Activated T-helper 17 cell treated with anti-CD3 and anti-CD28 coated beads, Interleukin-2, amount 50 U/mL, for 72 hours (primary cell): ENCODE data around the gene STON1. TPM values are rescaled to one million over a fixed set of nuclear protein-coding genes. Genes with fewer than 3 reads are reported as not detected.
A peak's percentile ranks its signal among the peaks of the same experiment; 100 is the strongest.
"Not testable (repeated sequence)": the region's sequence is repeated elsewhere in the genome, so short reads cannot be mapped to it uniquely, and the experiment has no call there.

Source experiments
- ATAC-seq: fragments of 150-1000 bp; cut with Tn5 transposase; replicated peaks from 2 replicates; pipeline ENCODE4 v1.10.0; 2021; ENCODE audit warnings: mild to moderate bottlenecking, moderate library complexity
- H3K27ac Mint-ChIP-seq: one replicate; pipeline ENCODE4 v1.8.0; 2022; ENCODE audit warnings: mixed read lengths
- H3K27me3 Mint-ChIP-seq: one replicate; pipeline ENCODE4 v1.8.0; 2022; ENCODE audit warnings: mixed read lengths
- H3K36me3 Mint-ChIP-seq: one replicate; pipeline ENCODE4 v1.8.0; 2022; ENCODE audit warnings: low read depth, mild to moderate bottlenecking, mixed read lengths
- H3K4me1 Mint-ChIP-seq: one replicate; pipeline ENCODE4 v1.8.0; 2022; ENCODE audit warnings: mixed read lengths
- H3K4me3 Mint-ChIP-seq: one replicate; pipeline ENCODE4 v1.8.0; 2022; ENCODE audit warnings: mild to moderate bottlenecking, mixed read lengths
- H3K9me3 Mint-ChIP-seq: one replicate; pipeline ENCODE4 v1.8.0; 2022; ENCODE audit warnings: mixed read lengths
- total RNA-seq, 2 donors: library from RNA; stranded (reverse); gene quantifications; one replicate each; pipeline ENCODE4 v1.2.3, GENCODE V29; 2022

Gene STON1
- total RNA-seq, 2 donors from 2014 or later, result 3.0 to 4.2 TPM

DNA sequence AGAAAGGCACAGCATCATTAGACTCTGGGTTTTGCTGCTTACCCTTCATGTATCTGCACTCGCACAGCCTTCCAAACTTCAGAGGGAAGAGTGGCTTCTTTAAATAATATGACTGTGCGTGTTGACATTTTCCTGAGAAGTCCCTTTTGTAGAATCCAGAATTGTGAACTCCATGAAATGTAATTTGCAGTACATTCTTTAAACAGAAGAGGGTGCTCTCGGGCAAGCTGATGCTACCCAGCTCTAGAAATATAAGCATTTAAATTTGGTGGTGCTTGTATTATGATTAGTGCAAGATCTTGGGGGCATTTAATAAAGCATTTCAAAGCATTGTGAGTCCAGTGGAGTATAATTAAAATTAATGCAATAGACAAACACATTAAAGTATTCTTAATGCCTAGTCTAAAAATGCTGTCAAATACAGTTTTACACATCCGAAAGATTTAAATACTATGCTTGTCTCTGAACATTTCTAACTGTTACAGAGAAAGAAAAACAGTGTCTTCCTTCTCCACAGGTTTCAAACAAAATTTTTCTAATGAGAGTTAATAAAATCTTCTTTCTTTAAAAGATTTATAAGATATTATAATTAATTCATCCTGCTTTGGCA is 70.4 kb downstream of the STON1 start:
- H3K4me3 Mint-ChIP-seq, result no peak overlapping the region
- H3K36me3 Mint-ChIP-seq, result no peaks in the 10 kb centered on the region
- H3K9me3 Mint-ChIP-seq, result no peaks in the 10 kb centered on the region
- no peaks in the 10 kb centered on the region for H3K27me3 Mint-ChIP-seq
- ATAC-seq, result no peak
- no peaks in the 10 kb centered on the region for H3K4me1 Mint-ChIP-seq
- no peak overlapping the region for H3K27ac Mint-ChIP-seq

- Mint-ChIP-seq H3K4me1 (no peaks in the 10 kb centered on the region), H3K36me3 (no peaks in the 10 kb centered on the region), H3K9me3 (no peaks in the 10 kb centered on the region), H3K4me3 (no peak overlapping the region), H3K27me3 (no peaks in the 10 kb centered on the region), H3K27ac (no peak overlapping the region)
- ATAC-seq, result no peak
Measured at GRCh38 chr2:48600917-48601316, 71.0 kb downstream of the STON1 start.

DNA sequence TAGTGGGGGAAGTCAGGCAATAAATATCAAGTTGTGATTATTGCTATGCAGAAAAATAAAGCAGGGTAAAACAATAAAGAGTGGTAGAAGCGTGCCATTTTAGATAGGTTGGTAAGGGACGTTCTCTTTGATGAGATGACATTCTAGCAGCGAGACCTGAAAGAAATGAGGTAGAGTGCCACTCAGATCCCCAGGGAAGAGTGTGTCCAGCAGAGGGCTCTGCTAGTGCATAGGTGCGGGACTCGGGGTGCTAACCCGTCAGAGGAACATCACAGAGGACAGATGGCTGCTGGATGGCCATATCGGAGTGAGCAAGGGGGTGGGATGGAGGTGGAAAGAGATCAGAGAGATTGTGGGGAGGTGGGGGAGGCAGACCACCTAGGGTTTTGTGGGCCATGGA is 71.4 kb downstream of the STON1 start:
- ATAC-seq, result peak; percentile 32
- H3K4me3 Mint-ChIP-seq, result no peak overlapping the region
- no peaks in the 10 kb centered on the region for H3K27me3 Mint-ChIP-seq
- H3K4me1 Mint-ChIP-seq, result no peaks in the 10 kb centered on the region
- no peak overlapping the region for H3K27ac Mint-ChIP-seq
- H3K36me3 Mint-ChIP-seq, result no peaks in the 10 kb centered on the region
- H3K9me3 Mint-ChIP-seq, result no peaks in the 10 kb centered on the region

GRCh38 chr2:48605482-48606175 is 75.7 kb downstream of the STON1 start:
- Mint-ChIP-seq H3K27ac (no peak overlapping the region), H3K9me3 (no peaks in the 10 kb centered on the region), H3K4me1 (no peaks in the 10 kb centered on the region), H3K27me3 (peaks cover 9% of the 10 kb centered on the region), H3K4me3 (no peak overlapping the region), H3K36me3 (no peaks in the 10 kb centered on the region)
- ATAC-seq, result no peak

DNA sequence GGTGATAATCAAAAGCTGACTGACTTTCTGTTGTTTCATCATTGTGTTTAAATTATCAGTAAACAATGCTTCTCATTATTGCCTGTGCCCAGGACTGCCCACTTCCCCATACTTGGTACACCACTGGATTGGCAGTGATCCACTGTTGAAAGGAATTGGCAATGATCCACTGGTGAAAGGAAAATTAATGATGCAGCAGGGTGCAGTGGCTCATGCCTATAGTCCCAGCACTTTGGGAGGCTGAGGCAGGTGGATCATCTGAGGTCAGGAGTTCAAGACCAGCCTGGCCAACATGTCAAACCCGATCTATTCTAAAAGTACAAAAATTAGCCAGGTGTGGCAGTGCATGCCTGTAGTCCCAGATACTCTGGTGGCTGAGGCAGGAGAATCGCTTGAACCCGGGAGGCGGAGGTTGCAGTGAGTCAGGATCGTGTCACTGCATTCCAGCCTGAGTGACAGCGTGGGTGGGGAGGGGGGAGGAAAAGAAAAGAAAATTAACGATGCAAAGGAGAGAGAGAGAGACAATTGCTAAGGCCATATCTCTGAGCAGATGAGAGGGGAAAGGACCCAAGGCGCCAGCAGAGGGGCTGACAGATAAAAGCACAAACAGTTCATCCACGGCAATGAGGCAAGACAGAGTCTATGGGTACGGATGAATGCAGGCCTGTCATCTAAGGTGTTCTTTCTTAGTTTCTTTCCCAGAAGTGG is 77.5 kb downstream of the STON1 start:
- Mint-ChIP-seq H3K27ac (no peak overlapping the region), H3K4me3 (no peak overlapping the region), H3K36me3 (no peaks in the 10 kb centered on the region), H3K9me3 (no peaks in the 10 kb centered on the region), H3K4me1 (no peaks in the 10 kb centered on the region), H3K27me3 (peaks cover 15% of the 10 kb centered on the region)
- ATAC-seq, result no peak

GRCh38 chr2:48613211-48613610 is 83.3 kb downstream of the STON1 start:
- Mint-ChIP-seq H3K36me3 (no peaks in the 10 kb centered on the region), H3K9me3 (no peaks in the 10 kb centered on the region), H3K4me3 (no peak overlapping the region), H3K27me3 (peaks cover 19% of the 10 kb centered on the region), H3K27ac (no peak overlapping the region), H3K4me1 (no peaks in the 10 kb centered on the region)
- ATAC-seq, result no peak

DNA sequence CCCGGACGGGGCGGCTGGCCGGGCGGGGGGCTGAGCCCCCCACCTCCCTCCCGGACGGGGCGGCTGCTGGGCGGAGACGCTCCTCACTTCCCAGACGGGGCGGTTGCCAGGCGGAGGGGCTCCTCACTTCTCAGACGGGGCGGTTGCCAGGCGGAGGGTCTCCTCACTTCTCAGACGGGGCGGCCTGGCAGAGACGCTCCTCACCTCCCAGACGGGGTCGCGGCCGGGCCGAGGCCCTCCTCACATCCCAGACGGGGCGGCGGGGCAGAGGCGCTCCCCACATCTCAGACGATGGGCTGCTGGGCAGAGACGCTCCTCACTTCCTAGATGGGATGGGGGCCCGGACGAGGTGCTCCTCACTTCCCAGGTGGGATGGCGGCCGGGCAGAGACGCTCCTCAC is 84.6 kb downstream of the STON1 start:
- H3K36me3 Mint-ChIP-seq, H3K4me1 Mint-ChIP-seq, H3K9me3 Mint-ChIP-seq, ATAC-seq, H3K4me3 Mint-ChIP-seq, H3K27ac Mint-ChIP-seq: not testable (repeated sequence)
- peaks cover 15% of the 10 kb centered on the region for H3K27me3 Mint-ChIP-seq

DNA sequence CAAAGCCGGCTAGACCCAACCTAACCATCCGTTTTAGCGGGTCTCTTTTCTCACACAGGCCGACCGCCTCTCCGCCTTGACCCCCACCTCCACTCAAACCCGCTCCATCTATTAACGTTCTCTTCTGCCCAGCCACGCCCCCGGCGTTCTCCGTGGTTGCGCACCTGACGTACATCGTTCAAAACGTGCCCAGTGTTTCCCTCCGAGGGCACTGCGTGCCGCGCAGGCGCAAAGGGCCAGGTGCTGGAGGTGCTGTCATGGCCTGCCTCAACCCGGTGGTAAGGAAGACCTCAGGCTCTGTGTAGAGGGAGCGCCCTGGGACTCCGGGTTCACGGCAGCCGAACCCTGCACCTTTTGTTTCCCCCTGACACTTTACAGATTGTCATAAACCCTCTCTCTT is 87.7 kb downstream of the STON1 start, which contains the start of gene GTF2A1L:
TSS of gene GTF2A1L (plus strand) at position 239 of the 400 bp plus-strand sequence. CDS start at position 258, 19 bp downstream.
- no peak for ATAC-seq
- H3K4me1 Mint-ChIP-seq, result no peaks in the 10 kb centered on the region
- H3K27ac Mint-ChIP-seq, result no peak within 1 kb of the TSS
- H3K27me3 Mint-ChIP-seq, result peaks cover 6% of the 10 kb centered on the region
- H3K9me3 Mint-ChIP-seq, result no peaks in the 10 kb centered on the region
- no peak within 1 kb of the TSS for H3K4me3 Mint-ChIP-seq
- H3K36me3 Mint-ChIP-seq, result no peaks in the 10 kb centered on the region

DNA sequence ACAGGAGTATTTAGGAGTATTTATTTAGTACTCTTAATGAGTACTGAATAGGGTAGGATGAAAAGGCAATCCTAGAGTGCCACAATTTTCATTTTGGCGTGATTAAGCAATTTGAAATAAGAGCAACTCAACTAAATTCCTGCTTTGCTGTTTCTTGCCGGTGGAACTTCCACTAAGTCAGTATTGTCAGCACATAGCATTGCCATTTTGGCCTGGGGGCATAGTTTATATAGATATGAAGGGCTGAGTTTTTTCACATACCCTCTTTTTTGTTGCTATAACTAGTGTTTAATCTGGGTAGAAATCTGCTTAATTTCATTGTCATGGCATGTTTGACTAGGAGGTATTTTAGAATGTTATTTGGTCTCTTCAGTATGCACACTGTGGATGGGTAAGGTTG is 89.6 kb downstream of the STON1 start:
- no peak for ATAC-seq
- H3K4me1 Mint-ChIP-seq, result no peaks in the 10 kb centered on the region
- no peak overlapping the region for H3K27ac Mint-ChIP-seq
- H3K27me3 Mint-ChIP-seq, result peaks cover 6% of the 10 kb centered on the region
- H3K9me3 Mint-ChIP-seq, result no peaks in the 10 kb centered on the region
- no peak overlapping the region for H3K4me3 Mint-ChIP-seq
- no peaks in the 10 kb centered on the region for H3K36me3 Mint-ChIP-seq

DNA sequence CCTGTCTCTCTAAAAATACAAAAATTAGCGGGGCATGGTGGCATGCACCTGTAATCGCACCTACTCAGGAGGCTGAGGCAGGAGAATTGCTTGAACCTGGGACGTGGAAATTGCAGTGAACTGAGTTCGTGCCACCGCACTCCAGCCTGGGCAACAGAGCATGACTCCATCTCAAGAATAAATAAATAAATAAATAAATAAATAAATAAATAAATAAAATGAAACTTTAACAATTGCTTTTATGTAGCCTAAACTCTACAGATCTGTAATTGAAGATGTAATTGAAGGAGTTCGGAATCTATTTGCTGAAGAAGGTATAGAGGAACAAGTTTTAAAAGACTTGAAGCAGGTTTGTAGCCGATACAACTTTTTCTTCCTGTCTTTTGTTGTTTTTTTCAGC is 90.7 kb downstream of the STON1 start:
- peaks cover 6% of the 10 kb centered on the region for H3K27me3 Mint-ChIP-seq
- H3K36me3 Mint-ChIP-seq, result no peaks in the 10 kb centered on the region
- ATAC-seq, result no peak
- no peaks in the 10 kb centered on the region for H3K4me1 Mint-ChIP-seq
- no peak overlapping the region for H3K27ac Mint-ChIP-seq
- no peaks in the 10 kb centered on the region for H3K9me3 Mint-ChIP-seq
- no peak overlapping the region for H3K4me3 Mint-ChIP-seq

GRCh38 chr2:48622691-48623090 is 92.7 kb downstream of the STON1 start:
- ATAC-seq, H3K9me3 Mint-ChIP-seq, H3K4me1 Mint-ChIP-seq, H3K4me3 Mint-ChIP-seq, H3K27ac Mint-ChIP-seq, H3K36me3 Mint-ChIP-seq, H3K27me3 Mint-ChIP-seq: not testable (repeated sequence)

DNA sequence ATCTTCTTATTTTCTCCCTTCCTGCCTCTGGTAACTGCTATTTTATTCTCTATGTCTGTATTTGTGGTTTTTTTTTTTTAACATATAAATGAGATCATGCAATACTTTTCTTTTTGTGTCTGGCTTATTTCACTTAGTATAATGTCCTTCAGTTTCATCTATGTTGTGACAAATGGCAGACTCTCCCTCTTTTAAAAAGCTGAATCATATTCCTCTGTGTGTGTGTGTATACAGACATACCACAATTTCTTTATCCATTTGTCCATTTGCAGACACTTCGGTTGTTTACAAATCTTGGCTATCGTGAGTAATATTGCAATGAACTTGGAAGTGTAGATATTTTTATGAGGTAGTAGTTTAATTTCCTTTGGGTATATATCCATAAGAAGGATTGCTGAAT is 94.7 kb downstream of the STON1 start:
- no peak for ATAC-seq
- Mint-ChIP-seq H3K4me1 (no peaks in the 10 kb centered on the region), H3K4me3 (no peak overlapping the region), H3K27ac (no peak overlapping the region), H3K36me3 (no peaks in the 10 kb centered on the region), H3K9me3 (no peaks in the 10 kb centered on the region), H3K27me3 (no peaks in the 10 kb centered on the region)

DNA sequence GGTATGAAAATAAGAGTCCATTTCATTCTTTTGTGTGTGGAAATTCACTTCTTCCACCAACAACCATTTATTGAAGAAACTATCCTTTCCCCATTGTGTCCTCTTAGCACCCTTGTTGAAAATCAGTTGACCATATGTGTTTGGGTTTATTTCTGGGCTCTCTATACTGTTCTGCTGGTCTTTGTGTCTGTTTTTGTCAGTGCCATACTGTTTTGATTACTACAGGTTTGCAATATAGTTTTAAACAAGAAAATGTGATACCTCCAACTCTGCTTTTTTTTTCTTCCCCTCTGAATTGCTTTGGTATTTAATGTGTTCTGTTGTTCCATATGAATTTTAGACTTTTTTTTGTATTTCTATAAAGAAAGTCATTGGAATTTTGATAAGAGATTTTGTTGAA is 96.1 kb downstream of the STON1 start:
- ATAC-seq, result no peak
- H3K9me3 Mint-ChIP-seq, result no peaks in the 10 kb centered on the region
- H3K4me1 Mint-ChIP-seq, result no peaks in the 10 kb centered on the region
- H3K27ac Mint-ChIP-seq, result no peak overlapping the region
- H3K36me3 Mint-ChIP-seq, result no peaks in the 10 kb centered on the region
- peaks cover under 1% of the 10 kb centered on the region for H3K27me3 Mint-ChIP-seq
- no peak overlapping the region for H3K4me3 Mint-ChIP-seq

GRCh38 chr2:48633143-48633542 is 103.2 kb downstream of the STON1 start:
- H3K27me3 Mint-ChIP-seq, result peaks cover 18% of the 10 kb centered on the region
- H3K9me3 Mint-ChIP-seq, result peaks cover 4% of the 10 kb centered on the region
- H3K4me1 Mint-ChIP-seq, result no peaks in the 10 kb centered on the region
- H3K36me3 Mint-ChIP-seq, result no peaks in the 10 kb centered on the region
- no peak for ATAC-seq
- H3K27ac Mint-ChIP-seq, result no peak overlapping the region
- no peak overlapping the region for H3K4me3 Mint-ChIP-seq

GRCh38 chr2:48635786-48636185 is 105.8 kb downstream of the STON1 start:
- no peaks in the 10 kb centered on the region for H3K4me1 Mint-ChIP-seq
- H3K4me3 Mint-ChIP-seq, result no peak overlapping the region
- H3K9me3 Mint-ChIP-seq, result peaks cover 4% of the 10 kb centered on the region
- H3K27me3 Mint-ChIP-seq, result peaks cover 23% of the 10 kb centered on the region
- ATAC-seq, result no peak
- H3K27ac Mint-ChIP-seq, result no peak overlapping the region
- no peaks in the 10 kb centered on the region for H3K36me3 Mint-ChIP-seq
